HUES6 (cell line): ENCODE measurements around the gene MYO7A.

Experiments used
- H3K27ac ChIP-seq: 2 replicates; pipeline ENCODE4 v1.7.0; 2013; ENCODE audit warnings: low read depth, mild to moderate bottlenecking, low read length, inconsistent platforms
- H3K27me3 ChIP-seq: 2 replicates; pipeline ENCODE4 v1.6.1; 2013; ENCODE audit warnings: low read length; ENCODE audit not compliant: control insufficient read depth, insufficient read depth
- H3K36me3 ChIP-seq: 2 replicates; pipeline ENCODE4 v1.6.1; 2013; ENCODE audit warnings: low read length; ENCODE audit not compliant: control insufficient read depth, insufficient read depth
- H3K4me1 ChIP-seq: 2 replicates; pipeline ENCODE4 v1.6.1; 2013; ENCODE audit warnings: low read length; ENCODE audit not compliant: control insufficient read depth, insufficient read depth
- H3K4me3 ChIP-seq: 2 replicates; pipeline ENCODE4 v1.5.1; 2013; ENCODE audit warnings: low read depth, low read length
- H3K9ac ChIP-seq: one replicate; pipeline ENCODE4 v1.6.1; 2013; ENCODE audit warnings: mild to moderate bottlenecking, low read length
- H3K9me3 ChIP-seq: 2 replicates; pipeline ENCODE4 v1.6.1; 2013; ENCODE audit warnings: low read depth, low read length; ENCODE audit not compliant: control insufficient read depth, insufficient read depth

MYO7A gene

DNA sequence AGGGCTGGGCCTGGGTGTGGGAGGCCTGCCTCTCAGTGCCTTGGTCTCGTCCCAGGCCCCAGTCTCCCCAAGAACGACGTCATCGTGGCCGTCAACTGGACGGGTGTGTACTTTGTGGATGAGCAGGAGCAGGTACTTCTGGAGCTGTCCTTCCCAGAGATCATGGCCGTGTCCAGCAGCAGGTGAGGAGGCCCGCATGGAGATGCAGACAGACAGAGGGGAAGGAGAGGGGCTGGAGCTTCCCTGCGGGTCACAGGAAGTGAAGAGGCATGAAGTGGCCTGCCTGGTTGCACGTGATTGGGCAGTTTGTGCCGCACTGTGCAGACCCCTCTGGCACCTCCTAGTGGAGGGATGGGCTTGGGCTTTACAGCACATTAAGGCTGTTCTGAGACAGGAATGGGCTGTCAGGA, 70.4 kb downstream of the MYO7A start:
- H3K27me3 ChIP-seq = no peaks in the 10 kb centered on the region
- H3K4me3 ChIP-seq = no peak overlapping the region
- H3K4me1 ChIP-seq = peaks cover 4% of the 10 kb centered on the region; the same call in 1 of the 2 replicates
- H3K9me3 ChIP-seq = no peaks in the 10 kb centered on the region
- H3K9ac ChIP-seq = no peak overlapping the region
- no peak overlapping the region for H3K27ac ChIP-seq
- no peaks in the 10 kb centered on the region for H3K36me3 ChIP-seq

DNA sequence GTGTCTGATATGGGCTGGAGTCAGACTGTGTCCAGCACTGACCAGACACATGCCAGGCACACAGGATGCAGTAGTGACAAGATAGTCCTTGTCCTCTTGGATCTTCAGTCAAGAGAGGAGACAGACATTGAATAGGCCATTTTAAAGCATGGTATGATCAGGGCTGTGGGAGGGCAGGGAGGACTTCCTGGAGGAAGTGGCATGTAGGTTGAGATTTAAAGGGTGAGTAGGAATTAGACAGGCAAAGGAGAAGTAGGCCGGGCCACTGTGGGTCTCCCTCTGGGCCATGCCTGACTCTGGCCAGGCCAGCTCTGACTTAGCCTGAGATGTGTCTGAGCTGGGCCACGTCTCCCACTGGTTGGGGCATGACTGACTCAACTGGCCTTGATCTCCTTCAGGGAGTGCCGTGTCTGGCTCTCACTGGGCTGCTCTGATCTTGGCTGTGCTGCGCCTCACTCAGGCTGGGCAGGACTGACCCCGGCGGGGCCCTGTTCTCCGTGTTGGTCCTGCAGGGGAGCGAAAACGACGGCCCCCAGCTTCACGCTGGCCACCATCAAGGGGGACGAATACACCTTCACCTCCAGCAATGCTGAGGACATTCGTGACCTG, 71.2 kb downstream of the MYO7A start:
- Histone ChIP-seq H3K4me1 (peaks cover 11% of the 10 kb centered on the region; the same call in 1 of the 2 replicates), H3K9me3 (no peaks in the 10 kb centered on the region), H3K27ac (no peak overlapping the region), H3K36me3 (no peaks in the 10 kb centered on the region), H3K4me3 (no peak overlapping the region), H3K27me3 (no peaks in the 10 kb centered on the region), H3K9ac (no peak overlapping the region)

DNA sequence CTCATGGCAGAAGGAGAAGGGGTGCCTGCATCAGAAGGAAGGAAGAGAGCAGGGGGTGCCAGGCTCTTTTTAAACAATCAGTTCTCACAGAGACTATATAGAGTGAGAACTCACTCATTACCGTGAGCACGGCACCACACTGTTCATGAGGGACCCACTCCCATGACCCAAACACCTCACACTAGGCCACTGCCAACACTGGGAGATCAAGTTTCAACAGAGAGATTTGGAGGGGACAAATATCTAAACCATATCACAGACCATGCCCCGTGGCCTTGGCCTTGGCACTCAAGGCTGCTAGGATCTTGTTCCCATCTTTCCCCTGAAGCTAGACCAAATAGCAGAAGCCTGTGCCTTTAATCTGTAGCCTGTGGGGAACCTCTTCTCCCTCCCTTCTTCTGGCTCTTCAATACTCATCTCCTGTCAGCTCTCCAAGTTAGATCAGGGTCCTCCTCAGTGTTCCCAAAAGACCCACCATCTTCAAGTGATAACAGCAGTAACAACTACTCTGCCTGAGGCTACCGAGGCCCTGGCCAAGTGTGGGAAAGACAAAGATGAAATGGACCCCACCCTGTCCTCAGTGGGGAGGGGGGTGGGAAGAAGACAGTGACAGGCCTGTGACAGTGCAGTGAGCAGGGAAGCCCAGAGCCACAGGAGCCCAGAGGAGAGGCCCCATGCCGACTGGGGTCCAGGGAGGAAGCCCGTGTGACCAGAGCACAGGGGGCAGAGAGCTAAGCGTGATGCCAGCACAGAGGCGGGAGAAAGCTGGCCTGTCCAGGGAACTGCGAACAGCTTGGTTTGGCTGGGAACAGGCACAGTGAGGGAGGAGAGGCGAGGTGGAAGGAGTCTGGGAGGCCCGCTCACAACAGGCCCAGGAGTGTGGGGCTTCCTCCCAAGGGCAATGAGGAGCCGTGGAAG, 72.6 kb downstream of the MYO7A start:
- Histone ChIP-seq H3K27ac (no peak overlapping the region), H3K9ac (no peak overlapping the region), H3K4me3 (no peak overlapping the region), H3K27me3 (no peaks in the 10 kb centered on the region), H3K4me1 (peaks cover 13% of the 10 kb centered on the region; the same call in 1 of the 2 replicates), H3K36me3 (no peaks in the 10 kb centered on the region), H3K9me3 (no peaks in the 10 kb centered on the region)

DNA sequence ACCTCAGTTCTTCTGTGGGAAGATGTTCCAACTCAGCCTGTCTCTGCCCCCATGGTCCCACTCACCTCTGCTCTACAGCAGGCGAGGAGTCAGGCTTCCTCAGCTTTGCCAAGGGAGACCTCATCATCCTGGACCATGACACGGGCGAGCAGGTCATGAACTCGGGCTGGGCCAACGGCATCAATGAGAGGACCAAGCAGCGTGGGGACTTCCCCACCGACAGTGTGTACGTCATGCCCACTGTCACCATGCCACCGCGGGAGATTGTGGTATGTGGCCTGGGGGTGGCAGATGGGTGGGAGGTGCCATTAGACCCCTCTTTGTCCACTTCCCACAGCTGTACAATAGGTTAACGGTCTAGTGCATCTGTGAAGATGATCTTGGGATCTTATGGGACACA, 73.3 kb downstream of the MYO7A start:
- Histone ChIP-seq H3K36me3 (no peaks in the 10 kb centered on the region), H3K27me3 (no peaks in the 10 kb centered on the region), H3K4me3 (no peak overlapping the region), H3K4me1 (peaks cover 13% of the 10 kb centered on the region; the same call in 1 of the 2 replicates), H3K27ac (no peak overlapping the region), H3K9me3 (no peaks in the 10 kb centered on the region), H3K9ac (no peak overlapping the region)

DNA sequence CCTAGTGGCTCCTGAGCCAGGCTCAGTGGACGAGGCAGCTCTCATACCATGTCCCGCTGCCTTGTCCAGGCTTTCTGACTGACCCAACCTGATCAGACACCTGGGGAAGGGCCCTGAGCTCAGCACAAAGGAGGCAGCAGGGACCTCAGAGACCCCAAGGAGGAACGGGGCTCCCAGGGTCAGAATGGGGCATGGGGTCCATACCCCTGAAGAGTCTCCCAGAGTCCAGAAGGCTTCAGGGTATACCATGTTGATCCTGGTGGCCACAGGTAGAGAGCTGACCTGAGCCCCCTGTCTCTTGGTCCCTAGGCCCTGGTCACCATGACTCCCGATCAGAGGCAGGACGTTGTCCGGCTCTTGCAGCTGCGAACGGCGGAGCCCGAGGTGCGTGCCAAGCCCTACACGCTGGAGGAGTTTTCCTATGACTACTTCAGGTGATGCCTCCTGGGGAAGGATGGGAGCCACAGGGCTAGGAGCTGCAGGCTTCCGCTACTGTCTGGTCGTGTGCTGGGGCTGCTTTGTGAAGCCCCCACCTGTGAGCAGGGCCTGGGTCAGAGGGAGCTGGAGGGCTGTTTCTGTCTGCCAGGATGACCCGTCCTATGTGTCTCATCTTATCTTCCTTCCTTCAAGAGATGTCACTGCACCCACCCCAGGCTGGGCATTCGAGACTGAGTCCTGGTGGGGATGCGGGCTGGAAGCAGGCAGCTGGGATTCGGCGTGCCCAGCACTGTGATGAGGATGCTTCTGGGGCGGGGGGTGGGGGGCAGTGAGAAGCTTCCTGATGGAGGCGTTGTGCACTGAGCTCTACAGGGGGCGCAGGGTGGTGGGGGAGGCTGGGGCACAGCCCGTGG, 74.2 kb downstream of the MYO7A start:
- Histone ChIP-seq H3K36me3 (no peaks in the 10 kb centered on the region), H3K4me1 (peaks cover 13% of the 10 kb centered on the region; the same call in 1 of the 2 replicates), H3K4me3 (no peak overlapping the region), H3K27me3 (no peaks in the 10 kb centered on the region), H3K9ac (no peak overlapping the region), H3K27ac (no peak overlapping the region), H3K9me3 (no peaks in the 10 kb centered on the region)

DNA sequence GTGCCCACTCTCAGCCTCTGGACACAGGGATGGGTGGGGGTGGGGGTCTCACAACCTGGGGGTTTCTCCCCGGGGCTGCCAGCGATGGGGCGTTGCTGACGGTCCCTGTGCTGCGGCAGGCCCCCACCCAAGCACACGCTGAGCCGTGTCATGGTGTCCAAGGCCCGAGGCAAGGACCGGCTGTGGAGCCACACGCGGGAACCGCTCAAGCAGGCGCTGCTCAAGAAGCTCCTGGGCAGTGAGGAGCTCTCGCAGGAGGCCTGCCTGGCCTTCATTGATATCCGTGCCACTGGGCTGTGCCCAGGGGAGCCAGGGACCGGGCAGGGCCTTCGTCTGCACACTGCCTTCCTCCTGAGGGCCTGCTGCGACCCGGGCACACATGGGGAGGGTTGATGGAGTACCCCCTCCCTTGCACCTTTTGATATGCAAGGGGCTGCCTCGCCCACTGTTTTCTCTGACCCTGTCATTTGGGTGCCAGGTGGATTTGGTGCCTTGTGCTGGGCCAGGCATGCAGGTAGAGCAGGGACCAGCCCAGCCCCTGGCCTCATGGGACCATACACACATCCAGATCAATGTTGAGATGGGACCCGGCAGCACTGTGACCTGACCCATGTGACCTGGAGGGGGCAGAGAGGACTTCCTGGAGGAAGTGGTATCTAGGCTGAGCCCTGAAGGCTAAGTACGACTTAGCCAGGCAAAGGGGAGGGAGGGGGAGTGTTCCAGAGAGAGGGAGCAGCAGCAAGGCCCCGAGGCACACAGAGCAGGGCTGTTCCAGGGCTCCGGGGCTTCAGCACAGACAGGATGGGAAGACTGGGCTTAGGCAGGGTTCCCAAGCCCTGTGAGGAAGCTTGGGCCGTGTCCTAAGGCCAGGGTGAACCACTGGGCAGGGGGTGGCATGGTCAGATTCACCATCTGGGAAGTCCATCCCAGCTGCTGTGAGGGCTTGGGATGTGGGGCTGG, 75.2 kb downstream of the MYO7A start:
- H3K36me3 ChIP-seq = no peaks in the 10 kb centered on the region
- no peak overlapping the region for H3K27ac ChIP-seq
- no peaks in the 10 kb centered on the region for H3K27me3 ChIP-seq
- no peak overlapping the region for H3K4me3 ChIP-seq
- H3K9me3 ChIP-seq = no peaks in the 10 kb centered on the region
- H3K4me1 ChIP-seq = peaks cover 13% of the 10 kb centered on the region; the same call in 1 of the 2 replicates
- no peak overlapping the region for H3K9ac ChIP-seq

DNA sequence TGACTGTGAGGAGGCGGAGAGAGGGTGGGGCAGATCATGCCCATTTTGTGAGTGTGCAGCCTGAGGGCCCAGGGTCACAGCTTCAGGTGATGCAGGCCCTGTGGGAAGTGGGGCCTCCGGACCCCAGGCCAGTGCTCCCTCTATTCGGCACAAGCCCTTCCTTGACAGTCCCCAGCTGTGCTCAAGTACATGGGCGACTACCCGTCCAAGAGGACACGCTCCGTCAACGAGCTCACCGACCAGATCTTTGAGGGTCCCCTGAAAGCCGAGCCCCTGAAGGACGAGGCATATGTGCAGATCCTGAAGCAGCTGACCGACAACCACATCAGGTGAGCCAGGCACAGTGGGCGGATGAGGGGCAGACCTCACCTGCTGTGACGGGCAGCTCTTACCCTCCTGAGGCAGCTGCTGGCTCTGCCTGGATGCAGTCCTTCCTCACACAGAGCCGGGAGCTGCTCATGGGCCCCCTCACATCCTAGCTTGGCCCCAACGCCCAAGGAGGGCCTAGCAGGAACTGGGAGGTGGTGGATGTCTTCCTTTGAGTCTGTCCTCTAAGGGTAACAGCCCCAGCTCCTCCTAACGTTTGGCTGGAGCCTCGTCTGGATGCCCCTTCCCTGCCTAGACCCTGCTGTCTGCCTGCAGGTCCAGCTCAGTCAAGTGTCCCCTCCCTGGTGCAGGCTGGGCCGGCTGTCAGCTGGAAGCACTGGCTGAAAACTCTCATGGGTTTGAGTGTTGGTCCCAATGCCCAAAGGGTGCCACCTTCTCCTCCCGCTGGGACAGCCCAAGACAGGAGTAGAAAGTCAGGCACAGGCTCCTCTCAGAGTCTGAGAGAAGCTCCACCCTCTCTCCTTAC, 76.1 kb downstream of the MYO7A start:
- H3K4me3 ChIP-seq = no peak overlapping the region
- H3K27ac ChIP-seq = no peak overlapping the region
- no peaks in the 10 kb centered on the region for H3K27me3 ChIP-seq
- H3K36me3 ChIP-seq = no peaks in the 10 kb centered on the region
- peaks cover 11% of the 10 kb centered on the region; the same call in 1 of the 2 replicates for H3K4me1 ChIP-seq
- H3K9ac ChIP-seq = no peak overlapping the region
- H3K9me3 ChIP-seq = no peaks in the 10 kb centered on the region

DNA sequence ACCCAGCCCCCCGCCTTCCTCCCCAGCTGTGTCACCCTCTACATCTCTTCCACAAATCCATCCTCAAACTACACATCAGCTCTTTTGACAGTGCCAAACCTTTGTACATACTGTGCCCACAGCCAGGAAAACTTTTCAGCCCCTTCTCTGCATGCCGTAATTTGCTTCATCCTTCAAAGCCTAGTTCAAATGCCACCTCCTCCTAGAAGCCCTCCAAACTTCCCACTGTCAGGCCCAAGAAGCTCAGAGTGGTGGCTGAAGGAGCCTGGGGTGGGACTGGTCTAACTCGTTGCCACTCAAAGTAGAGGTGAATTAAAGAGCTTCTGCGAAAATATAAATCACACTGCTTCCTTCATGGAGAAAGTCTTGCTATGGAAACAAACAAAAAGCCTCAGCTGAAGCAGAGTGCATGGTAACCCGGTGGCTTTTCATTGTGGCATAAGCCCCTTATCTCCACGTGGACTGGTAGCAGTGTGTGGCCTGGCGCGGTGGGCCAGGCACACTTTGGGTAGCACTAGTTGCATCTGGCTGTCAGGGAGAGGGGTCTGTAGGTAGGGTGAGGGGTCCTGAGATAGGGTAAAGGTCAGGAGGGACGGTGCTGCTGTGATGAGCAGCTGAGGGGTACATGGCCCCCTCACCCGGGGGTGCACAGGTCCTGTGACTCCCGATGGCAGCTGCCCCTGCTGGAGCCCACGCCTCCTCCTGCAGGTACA, 76.9 kb downstream of the MYO7A start:
- H3K27me3 ChIP-seq = no peaks in the 10 kb centered on the region
- H3K9ac ChIP-seq = no peak overlapping the region
- no peaks in the 10 kb centered on the region for H3K36me3 ChIP-seq
- no peaks in the 10 kb centered on the region for H3K9me3 ChIP-seq
- H3K4me1 ChIP-seq = peaks cover 11% of the 10 kb centered on the region; the same call in 1 of the 2 replicates
- no peak overlapping the region for H3K4me3 ChIP-seq
- H3K27ac ChIP-seq = no peak overlapping the region
